H9 (cell line): ENCODE measurements around the gene SCAMP5. TPM values are rescaled to one million over a fixed set of nuclear protein-coding genes. Genes with fewer than 3 reads are reported as not detected.

Experiments
- DNase-seq: peaks from one replicate; pipeline ENCODE4 v3.0.0-alpha.2; 2017
- H2AFZ ChIP-seq: one replicate; pipeline ENCODE4 v1.6.1; 2013; ENCODE audit warnings: mild to moderate bottlenecking, low read length, control low read depth, moderate library complexity
- H2AK5ac ChIP-seq: 2 replicates; pipeline ENCODE4 v1.6.1; 2013; ENCODE audit warnings: low read length, control low read depth, mixed read lengths; ENCODE audit not compliant: insufficient read length
- H2BK120ac ChIP-seq: one replicate; pipeline ENCODE4 v1.6.1; 2013; ENCODE audit warnings: low read depth, mild to moderate bottlenecking, low read length, control low read depth, inconsistent platforms; ENCODE audit not compliant: poor library complexity, severe bottlenecking
- H2BK12ac ChIP-seq: 2 replicates; pipeline ENCODE4 v1.6.1; 2013; ENCODE audit warnings: low read length, control low read depth, mixed read lengths, low read depth; ENCODE audit not compliant: insufficient read length
- H2BK15ac ChIP-seq: 2 replicates; pipeline ENCODE4 v1.6.1; 2013; ENCODE audit warnings: low read depth, low read length, control low read depth
- H2BK20ac ChIP-seq: one replicate; pipeline ENCODE4 v1.6.1; 2013; ENCODE audit warnings: low read depth, mild to moderate bottlenecking, low read length, control low read depth, inconsistent platforms; ENCODE audit not compliant: poor library complexity, severe bottlenecking
- H2BK5ac ChIP-seq: 2 replicates; pipeline ENCODE4 v1.6.1; 2013; ENCODE audit warnings: low read length, control low read depth, mixed read lengths; ENCODE audit not compliant: insufficient read length
- H3K14ac ChIP-seq: 2 replicates; pipeline ENCODE4 v1.6.1; 2013; ENCODE audit warnings: low read length, control low read depth; ENCODE audit not compliant: insufficient read depth
- H3K18ac ChIP-seq: 2 replicates; pipeline ENCODE4 v1.6.1; 2013; ENCODE audit warnings: low read depth, mild to moderate bottlenecking, mixed read lengths, low read length, control low read depth; ENCODE audit not compliant: insufficient read length
- H3K23ac ChIP-seq: 2 replicates; pipeline ENCODE4 v1.6.1; 2013; ENCODE audit warnings: low read length, control low read depth, mixed read lengths, low read depth; ENCODE audit not compliant: insufficient read length
- H3K23me2 ChIP-seq: 2 replicates; pipeline ENCODE4 v1.6.1; 2013; ENCODE audit warnings: low read depth, mild to moderate bottlenecking, mixed read lengths, low read length, control low read depth; ENCODE audit not compliant: insufficient read length, poor library complexity, severe bottlenecking
- H3K27ac ChIP-seq: 2 replicates; pipeline ENCODE4 v1.5.1; 2013; ENCODE audit warnings: low read length, control low read depth, mixed read lengths, low read depth; ENCODE audit not compliant: insufficient read length
- H3K27me3 ChIP-seq: 2 replicates; pipeline ENCODE4 v1.6.1; 2013; ENCODE audit warnings: low read length, control low read depth, inconsistent platforms; ENCODE audit not compliant: insufficient read depth
- H3K4ac ChIP-seq: 2 replicates; pipeline ENCODE4 v1.6.1; 2013; ENCODE audit warnings: low read depth, mild to moderate bottlenecking, control low read depth, inconsistent platforms, low read length, moderate library complexity
- H3K4me1 ChIP-seq: 2 replicates; pipeline ENCODE4 v1.6.1; 2013; ENCODE audit warnings: low read length, control low read depth, inconsistent platforms; ENCODE audit not compliant: insufficient read depth
- H3K4me2 ChIP-seq: 2 replicates; pipeline ENCODE4 v1.6.1; 2013; ENCODE audit warnings: low read length, control low read depth, mixed read lengths; ENCODE audit not compliant: insufficient read length, insufficient read depth
- H3K56ac ChIP-seq: 2 replicates; pipeline ENCODE4 v1.6.1; 2013; ENCODE audit warnings: low read depth, mild to moderate bottlenecking, mixed read lengths, low read length, control low read depth; ENCODE audit not compliant: insufficient read length
- H3K79me1 ChIP-seq: 2 replicates; pipeline ENCODE4 v1.6.1; 2013; ENCODE audit warnings: low read depth, mild to moderate bottlenecking, moderate library complexity, low read length, control low read depth, inconsistent platforms; ENCODE audit not compliant: insufficient read depth, poor library complexity, severe bottlenecking
- H3K79me2 ChIP-seq: 2 replicates; pipeline ENCODE4 v1.6.1; 2013; ENCODE audit warnings: low read length, control low read depth, inconsistent platforms; ENCODE audit not compliant: insufficient read depth
- H3K9ac ChIP-seq: 2 replicates; pipeline ENCODE4 v1.6.1; 2013; ENCODE audit warnings: low read length, control low read depth, mixed read lengths; ENCODE audit not compliant: insufficient read length; ENCODE audit errors: extremely low read depth
- H3K9me3 ChIP-seq: one replicate; pipeline ENCODE4 v1.6.1; 2013; ENCODE audit warnings: low read depth, low read length, inconsistent platforms; ENCODE audit not compliant: control insufficient read depth
- H3T11ph ChIP-seq: one replicate; pipeline ENCODE4 v1.6.1; 2013; ENCODE audit warnings: mild to moderate bottlenecking, low read length, control low read depth, inconsistent platforms
- H4K20me1 ChIP-seq: one replicate; pipeline ENCODE4 v1.6.1; 2013; ENCODE audit not compliant: control insufficient read depth, insufficient read length, insufficient read depth
- H4K5ac ChIP-seq: 2 replicates; pipeline ENCODE4 v1.6.1; 2013; ENCODE audit warnings: low read depth, mild to moderate bottlenecking, mixed read lengths, low read length, control low read depth; ENCODE audit not compliant: insufficient read length
- H4K8ac ChIP-seq: replicated peaks from 2 replicates; pipeline ENCODE4 v1.6.1; 2013; ENCODE audit warnings: low read length, control low read depth, mixed read lengths, low read depth; ENCODE audit not compliant: insufficient read length
- H4K91ac ChIP-seq: 2 replicates; pipeline ENCODE4 v1.6.1; 2013; ENCODE audit warnings: low read depth, mild to moderate bottlenecking, moderate library complexity, mixed read lengths, low read length, control low read depth; ENCODE audit not compliant: insufficient read length
- H3K27ac Mint-ChIP-seq, 3 experiments: 2 replicates in 2 of 3; 3 replicates in 1 of 3; pipeline ENCODE4 v1.8.0; 2020 to 2021; ENCODE audit warnings: mixed read lengths in 3 of 3, mild to moderate bottlenecking in 1 of 3, moderate library complexity in 1 of 3
- H3K27me3 Mint-ChIP-seq: 2 replicates; pipeline ENCODE4 v1.8.0; 2021; ENCODE audit warnings: low read depth, mild to moderate bottlenecking, moderate library complexity, mixed read lengths
- H3K36me3 Mint-ChIP-seq, 3 experiments: 2 replicates in 2 of 3; 3 replicates in 1 of 3; pipeline ENCODE4 v1.8.0; 2020 to 2021; ENCODE audit warnings: low read depth in 3 of 3, mixed read lengths in 3 of 3; ENCODE audit not compliant: insufficient read depth in 1 of 3
- H3K4me1 Mint-ChIP-seq, 2 experiments: 2 replicates each; pipeline ENCODE4 v1.8.0; 2020; ENCODE audit warnings: mixed read lengths in 2 of 2
- H3K4me3 Mint-ChIP-seq, 2 experiments: 2 replicates in 1 of 2; 3 replicates in 1 of 2; pipeline ENCODE4 v1.8.0; 2020 to 2021; ENCODE audit warnings: mild to moderate bottlenecking in 2 of 2, mixed read lengths in 2 of 2, moderate library complexity in 1 of 2
- H3K9me3 Mint-ChIP-seq, 2 experiments: 2 replicates in 1 of 2; 3 replicates in 1 of 2; pipeline ENCODE4 v1.8.0; 2020; ENCODE audit warnings: mild to moderate bottlenecking in 2 of 2, mixed read lengths in 2 of 2, moderate library complexity in 1 of 2
- CTCF ChIP-seq: fragments of 200-600 bp; sonication (generic); conservative IDR thresholded peaks from 3 replicates; pipeline ENCODE4 v1.8.0; 2021; ENCODE audit warnings: antibody characterized with exemption, mild to moderate bottlenecking
- WGBS: extraction: QIAGEN DNeasy Blood & Tissue Kit; methylation state at CpG from one replicate; pipeline ENCODE4 v1.1.7; 2013; ENCODE audit warnings: missing lambda C conversion rate, low lambda C conversion rate, mixed read lengths; ENCODE audit not compliant: insufficient read length; ENCODE audit errors: extremely low coverage; 5-methylcytosine and 5-hydroxymethylcytosine counted together
- total RNA-seq: library from RNA; stranded (reverse); gene quantifications from 2 replicates; pipeline ENCODE4 v1.2.1, GENCODE V29; 2021

SCAMP5 gene
- total RNA-seq, 1 experiment from 2014 or later = 47.8 TPM

GRCh38 chr15:75030424-75030823 is 35.1 kb downstream of the SCAMP5 start:
- Histone ChIP-seq H3K27ac (no peak overlapping the region), H3K79me1 (no peaks in the 10 kb centered on the region), H2AK5ac (no peak overlapping the region), H4K91ac (no peak overlapping the region), H3K4ac (no peak overlapping the region), H3K27me3 (no peaks in the 10 kb centered on the region), H2BK15ac (no peak overlapping the region), H3K79me2 (no peaks in the 10 kb centered on the region), H4K8ac (no peak overlapping the region), H3T11ph (no peak overlapping the region), H3K23me2 (no peaks in the 10 kb centered on the region), H3K9ac (no peak overlapping the region), H3K4me1 (0 out of 2 replicates have a peak, but pooled peaks cover 3% of the 10 kb centered on the region), H2BK20ac (no peak overlapping the region), H3K4me2 (no peak overlapping the region), H4K5ac (no peak overlapping the region), H4K20me1 (no peaks in the 10 kb centered on the region), H3K23ac (no peak overlapping the region), H3K14ac (no peak overlapping the region), H2BK12ac (no peak overlapping the region), H2AFZ (no peak overlapping the region), H3K18ac (no peak overlapping the region), H3K56ac (no peak overlapping the region), H3K9me3 (no peaks in the 10 kb centered on the region), H2BK5ac (no peak overlapping the region), H2BK120ac (no peak overlapping the region)
- Mint-ChIP-seq H3K9me3 (no peaks in the 10 kb centered on the region), H3K27me3 (no peaks in the 10 kb centered on the region), H3K4me3 (no peak overlapping the region), H3K27ac (peak overlapping the region in 1 of 3 experiments; percentile 82; a peak in 1 of 7 replicates), H3K36me3 (peaks cover 11 to 30% (median 16%) of the 10 kb centered on the region in 3 experiments; a peak in 6 of 7 replicates), H3K4me1 (peaks cover 34 to 47% of the 10 kb centered on the region in 2 experiments)
- TF ChIP-seq CTCF = peak; percentile 19; the same call in 1 of the 3 replicates
- DNase-seq = no peak
- WGBS = no CpG with 5 or more reads among the region's 4 CpGs
